Upper lobe of right lung (tissue), 1 donor: Measurements from ENCODE around the gene HIVEP3. TPM values are rescaled to one million over a fixed set of nuclear protein-coding genes. Genes with fewer than 3 reads are reported as not detected.

Experiments
- ATAC-seq: fragments of 200-7000 bp; cut with Tn5 transposase; one replicate; pipeline ENCODE4 v1.9.1; 2020; ENCODE audit warnings: mild to moderate bottlenecking, moderate library complexity
- DNase-seq: peaks from one replicate; pipeline ENCODE4 v3.0.0-alpha.2; 2020
- H3K27ac ChIP-seq: fragments of 200-600 bp; one replicate; pipeline ENCODE4 v1.8.0; 2022
- H3K27me3 ChIP-seq: fragments of 200-600 bp; one replicate; pipeline ENCODE4 v1.8.0; 2022; ENCODE audit warnings: mild to moderate bottlenecking
- H3K36me3 ChIP-seq: fragments of 200-600 bp; one replicate; pipeline ENCODE4 v1.8.0; 2022
- H3K4me1 ChIP-seq: fragments of 200-600 bp; one replicate; pipeline ENCODE4 v1.8.0; 2022
- H3K4me3 ChIP-seq: fragments of 200-600 bp; one replicate; pipeline ENCODE4 v1.8.0; 2022; ENCODE audit warnings: mild to moderate bottlenecking
- H3K9me3 ChIP-seq: fragments of 200-600 bp; one replicate; pipeline ENCODE4 v1.8.0; 2022
- intact Hi-C: fragments of 100-400 bp; cut with DNase I; formaldehyde crosslinking; loops from one replicate; pipeline ENCODE4 v1.11.0; 2022
- total RNA-seq: library from RNA; stranded (reverse); fragmentation: NEBNext Ultra II Directional; extraction: Animal tissue kit (Norgen Biotek cat#: 25700); gene quantifications from one replicate; pipeline ENCODE4 v1.2.1, GENCODE V29; 2021
- TF ChIP-seq, protein P1 (sequence below): fragments of 200-600 bp; IDR thresholded peaks from one replicate; pipeline ENCODE4 v1.8.0; 2022; ENCODE audit warnings: antibody characterized with exemption
- donor health status: DM: no; HTN: yes; CAD: no; lungs with severe emphysema.

Gene HIVEP3
- total RNA-seq, 1 donor from 2014 or later = 16.6 TPM

DNA sequence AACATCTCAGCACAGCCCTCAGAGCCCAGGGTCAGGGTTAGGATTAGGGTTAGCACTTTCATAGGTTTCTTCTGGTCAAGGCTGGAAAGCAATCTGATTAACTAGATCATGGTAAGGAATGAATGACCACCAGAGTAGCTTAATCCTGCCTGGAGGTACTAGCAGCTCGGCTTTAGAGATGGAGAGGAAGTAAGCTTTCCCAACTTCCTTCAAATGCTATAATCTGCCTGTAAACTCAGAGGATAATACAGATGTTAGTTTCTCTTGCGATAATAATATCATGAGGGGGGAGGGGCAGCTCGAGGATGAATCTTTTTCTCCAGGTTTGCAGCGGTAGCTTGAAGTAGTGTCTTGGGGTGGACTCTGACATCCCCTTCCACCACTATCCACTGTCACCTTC is 194.9 kb downstream of the HIVEP3 start:
- DNase-seq (no peak), ATAC-seq (no peak)
- Histone ChIP-seq H3K36me3 (no peaks in the 10 kb centered on the region), H3K27ac (no peak overlapping the region), H3K9me3 (no peaks in the 10 kb centered on the region), H3K27me3 (no peaks in the 10 kb centered on the region), H3K4me1 (peaks cover 43% of the 10 kb centered on the region), H3K4me3 (no peak overlapping the region)
- TF ChIP-seq, protein P1, sequence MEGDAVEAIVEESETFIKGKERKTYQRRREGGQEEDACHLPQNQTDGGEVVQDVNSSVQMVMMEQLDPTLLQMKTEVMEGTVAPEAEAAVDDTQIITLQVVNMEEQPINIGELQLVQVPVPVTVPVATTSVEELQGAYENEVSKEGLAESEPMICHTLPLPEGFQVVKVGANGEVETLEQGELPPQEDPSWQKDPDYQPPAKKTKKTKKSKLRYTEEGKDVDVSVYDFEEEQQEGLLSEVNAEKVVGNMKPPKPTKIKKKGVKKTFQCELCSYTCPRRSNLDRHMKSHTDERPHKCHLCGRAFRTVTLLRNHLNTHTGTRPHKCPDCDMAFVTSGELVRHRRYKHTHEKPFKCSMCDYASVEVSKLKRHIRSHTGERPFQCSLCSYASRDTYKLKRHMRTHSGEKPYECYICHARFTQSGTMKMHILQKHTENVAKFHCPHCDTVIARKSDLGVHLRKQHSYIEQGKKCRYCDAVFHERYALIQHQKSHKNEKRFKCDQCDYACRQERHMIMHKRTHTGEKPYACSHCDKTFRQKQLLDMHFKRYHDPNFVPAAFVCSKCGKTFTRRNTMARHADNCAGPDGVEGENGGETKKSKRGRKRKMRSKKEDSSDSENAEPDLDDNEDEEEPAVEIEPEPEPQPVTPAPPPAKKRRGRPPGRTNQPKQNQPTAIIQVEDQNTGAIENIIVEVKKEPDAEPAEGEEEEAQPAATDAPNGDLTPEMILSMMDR = no peak
- intact Hi-C loops = no loop called here

DNA sequence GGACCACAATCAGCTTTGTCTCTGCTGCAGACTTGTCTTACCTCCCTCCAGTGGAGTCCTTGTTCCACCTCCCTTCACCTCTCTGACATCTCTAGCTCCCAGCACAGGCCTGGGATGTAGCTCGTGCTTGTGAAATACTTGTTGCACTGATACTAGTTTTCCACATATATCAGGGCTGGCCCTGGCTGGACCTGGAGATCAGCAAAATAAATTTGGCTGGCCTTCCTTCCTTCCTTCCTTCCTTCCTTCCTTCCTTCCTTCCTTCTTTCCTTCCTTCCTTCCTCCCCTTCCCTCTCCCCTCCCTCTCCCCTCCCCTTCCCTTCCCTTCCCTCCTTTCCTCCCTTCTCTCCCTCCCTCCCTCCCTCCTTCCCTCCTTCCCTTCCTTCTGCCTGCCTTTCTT is 196.5 kb downstream of the HIVEP3 start:
- Histone ChIP-seq H3K9me3 (no peaks in the 10 kb centered on the region), H3K27ac (no peak overlapping the region), H3K36me3 (no peaks in the 10 kb centered on the region), H3K4me1 (peaks cover 28% of the 10 kb centered on the region), H3K4me3 (no peak overlapping the region), H3K27me3 (no peaks in the 10 kb centered on the region)
- ATAC-seq = no peak
- DNase-seq = no peak
- intact Hi-C loops = no loop called here
- TF ChIP-seq, protein P1 = no peak

DNA sequence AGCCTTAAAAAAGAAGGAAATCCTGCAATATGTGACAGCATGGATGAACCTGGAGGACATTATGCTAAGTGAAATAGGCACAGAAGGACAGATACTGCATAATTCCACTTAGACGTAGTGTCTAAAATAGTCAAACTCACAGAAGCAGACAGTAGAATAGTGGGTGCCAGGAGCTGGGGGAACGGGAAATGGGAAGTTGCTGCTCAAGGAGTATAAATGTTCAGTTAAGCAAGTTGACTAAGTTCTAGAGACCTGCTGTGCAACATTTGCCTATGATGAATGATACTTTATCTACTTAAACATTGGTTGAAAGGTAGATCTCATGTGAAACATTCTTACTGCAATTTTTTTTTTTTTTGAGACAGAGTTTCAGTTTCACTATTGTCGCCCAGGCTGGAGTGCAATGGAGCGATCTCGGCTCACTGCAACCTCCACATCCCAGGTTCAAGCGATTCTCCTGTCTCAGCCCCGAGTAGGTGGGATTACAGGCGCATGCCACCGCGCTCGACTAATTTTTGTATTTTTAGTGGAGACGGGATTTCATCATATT is 197.8 kb downstream of the HIVEP3 start:
- DNase-seq (no peak), ATAC-seq (no peak)
- H3K4me3 ChIP-seq = no peak overlapping the region

DNA sequence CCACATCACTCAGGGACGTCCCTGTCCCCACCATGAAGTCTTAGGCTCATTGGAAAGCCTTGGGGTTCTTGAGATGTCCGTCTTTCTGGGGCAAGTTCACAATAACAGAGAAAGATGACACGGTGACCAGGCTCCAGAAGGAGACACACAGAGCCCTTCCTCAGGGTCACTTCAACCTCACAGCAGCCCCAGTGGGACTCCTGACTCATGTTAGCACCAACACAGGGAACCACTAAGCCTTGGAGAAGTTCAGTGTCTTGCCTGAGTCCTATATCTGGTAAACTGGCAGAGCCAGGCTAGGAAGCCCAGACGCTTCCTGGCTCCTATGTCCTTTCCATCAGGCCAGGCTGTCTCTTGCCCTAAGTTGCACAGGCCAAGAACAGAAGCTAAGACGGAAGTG is 199.1 kb downstream of the HIVEP3 start:
- H3K36me3 ChIP-seq = no peaks in the 10 kb centered on the region
- ATAC-seq (no peak), DNase-seq (no peak)
- TF ChIP-seq, protein P1 = no peak
- H3K27ac ChIP-seq = no peak overlapping the region
- H3K4me1 ChIP-seq = peaks cover 16% of the 10 kb centered on the region
- no peaks in the 10 kb centered on the region for H3K27me3 ChIP-seq
- no peaks in the 10 kb centered on the region for H3K9me3 ChIP-seq
- intact Hi-C loops = no loop called here
- H3K4me3 ChIP-seq = no peak overlapping the region

More for the DNA sequence above, 197.8 kb downstream of the HIVEP3 start:
- no peaks in the 10 kb centered on the region for H3K27me3 ChIP-seq
- H3K9me3 ChIP-seq = no peaks in the 10 kb centered on the region
- no peak overlapping the region for H3K27ac ChIP-seq
- TF ChIP-seq, protein P1 = no peak
- H3K36me3 ChIP-seq = no peaks in the 10 kb centered on the region
- intact Hi-C loops = no loop called here
- H3K4me1 ChIP-seq = peaks cover 18% of the 10 kb centered on the region

DNA sequence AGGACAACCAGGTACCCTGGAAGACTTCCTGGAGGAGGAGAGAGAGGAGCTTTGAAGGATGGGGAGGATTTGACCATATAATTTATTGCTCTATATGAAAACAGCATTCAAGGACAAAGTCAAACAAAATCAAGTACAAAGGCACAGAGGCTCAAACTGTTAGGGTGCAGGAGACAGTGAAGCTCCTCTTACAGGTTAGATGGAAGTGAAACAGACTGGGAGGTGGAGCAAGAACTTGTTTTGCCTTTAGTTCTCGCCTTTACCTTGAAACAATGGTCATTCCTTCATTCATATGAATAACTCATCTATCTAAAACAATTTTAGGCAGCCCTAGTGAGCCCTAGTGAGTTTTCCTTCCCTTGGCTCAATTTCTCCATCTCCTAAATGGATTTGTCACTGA is 199.6 kb downstream of the HIVEP3 start:
- Histone ChIP-seq H3K4me3 (no peak overlapping the region), H3K36me3 (no peaks in the 10 kb centered on the region), H3K9me3 (no peaks in the 10 kb centered on the region), H3K4me1 (peaks cover 11% of the 10 kb centered on the region), H3K27me3 (no peaks in the 10 kb centered on the region), H3K27ac (no peak overlapping the region)
- intact Hi-C loops = no loop called here
- TF ChIP-seq, protein P1 = no peak
- DNase-seq (no peak), ATAC-seq (no peak)

DNA sequence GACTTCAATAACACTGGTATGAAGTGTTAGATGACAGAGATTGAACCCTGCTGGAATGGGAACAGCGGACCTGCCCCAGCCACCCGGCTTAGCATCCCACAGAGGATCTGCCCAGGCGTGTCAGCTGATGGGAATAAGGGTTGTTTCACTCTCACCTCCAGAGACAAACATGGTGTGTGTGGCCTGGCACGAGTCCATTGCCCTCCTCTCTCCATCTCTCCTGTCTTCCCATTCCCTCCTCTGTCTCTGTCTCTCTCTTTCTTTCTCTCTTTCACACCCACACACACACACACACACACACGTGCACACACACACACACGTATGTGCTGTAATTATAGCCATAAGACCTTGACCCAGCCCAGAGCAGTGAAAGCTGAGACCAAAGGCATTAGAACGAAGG is 200.2 kb downstream of the HIVEP3 start:
- Histone ChIP-seq H3K27ac (no peak overlapping the region), H3K27me3 (no peaks in the 10 kb centered on the region), H3K4me3 (no peak overlapping the region), H3K4me1 (peaks cover 11% of the 10 kb centered on the region), H3K9me3 (no peaks in the 10 kb centered on the region), H3K36me3 (no peaks in the 10 kb centered on the region)
- TF ChIP-seq, protein P1 = no peak
- no peak for DNase-seq
- intact Hi-C loops = no loop called here
- peak; percentile 21 for ATAC-seq
